HCT116 (cell line): ENCODE measurements around the gene USH1G. TPM values are rescaled to one million over a fixed set of nuclear protein-coding genes. Genes with fewer than 3 reads are reported as not detected.

Source experiments
- ATAC-seq: fragments of 200-7000 bp; cut with Tn5 transposase; 2 replicates; pipeline ENCODE4 v1.9.1; 2020; ENCODE audit warnings: mild to moderate bottlenecking, moderate library complexity
- BruUV-seq: library from RNA; stranded (reverse); fragments of 400-500 nt; replicated peaks from 2 replicates; lab custom pipeline; 2021; lab: Mats Ljungman, UMichigan
- CTCF ChIA-PET: fragments of 300-600 bp; sonication (Branson Sonifier 250); formaldehyde crosslinking; loops from one replicate; lab custom pipeline; 2021; ENCODE audit warnings: antibody characterized with exemption; lab: Charles Lee
- POLR2A ChIA-PET: fragments of 300-600, 350-600 bp; sonication (Branson Sonifier 250); formaldehyde crosslinking; loops from one replicate; lab custom pipeline; 2021; ENCODE audit warnings: antibody characterized with exemption; lab: Charles Lee
- RAD21 ChIA-PET, 2 experiments: fragments of 300-600 bp; sonication (Branson Sonifier 250); formaldehyde crosslinking; loops; one replicate each; lab custom pipeline; 2023; ENCODE audit warnings: low total read pairs in 2 of 2; ENCODE audit not compliant: uncharacterized antibody in 2 of 2, unreplicated experiment in 2 of 2, low non-redundant PET in 1 of 2; lab: Charles Lee
- DNase-seq: peaks from one replicate; pipeline ENCODE4 v3.0.0-alpha.2; 2010; ENCODE audit warnings: low read depth, low spot score
- H2AFZ ChIP-seq: fragments of 200-600 bp; shearing (Covaris generic), sonication (generic); 2 replicates; pipeline ENCODE4 v1.6.1; 2017; ENCODE audit warnings: low read depth, mixed run types, mixed read lengths, antibody characterized with exemption, low read length; ENCODE audit not compliant: poor library complexity, severe bottlenecking
- H3K27ac ChIP-seq: 2 replicates; pipeline ENCODE4 v1.5.1; 2012; ENCODE audit warnings: low read depth, low read length
- H3K27me3 ChIP-seq: fragments of 200-600 bp; sonication (generic); 2 replicates; pipeline ENCODE4 v1.6.1; 2016; ENCODE audit warnings: mixed run types, low read length, mixed read lengths; ENCODE audit not compliant: insufficient read depth
- H3K36me3 ChIP-seq, 2 experiments: fragments of 200-500 bp in 1 of 2; fragments of 200-600 bp in 1 of 2; sonication (Bioruptor generic) in 1 of 2; sonication (generic) in 1 of 2; 2 replicates each; pipeline versions ENCODE4 v1.5.1 to v1.6.1; 2014 to 2016; ENCODE audit warnings: low read length in 2 of 2, inconsistent platforms in 1 of 2, mixed read lengths in 1 of 2, mixed run types in 1 of 2; ENCODE audit not compliant: insufficient read depth in 2 of 2, control insufficient read depth in 1 of 2
- H3K4me1 ChIP-seq, 2 experiments: fragments of 200-600 bp in 1 of 2; sonication (generic) in 1 of 2; 2 replicates each; pipeline versions ENCODE4 v1.5.1 to v1.6.1; 2012 to 2017; ENCODE audit warnings: low read length in 2 of 2, inconsistent platforms in 1 of 2, mild to moderate bottlenecking in 1 of 2, mixed read lengths in 1 of 2, mixed run types in 1 of 2, moderate library complexity in 1 of 2; ENCODE audit not compliant: insufficient read depth in 2 of 2, control insufficient read depth in 1 of 2
- H3K4me2 ChIP-seq: fragments of 200-600 bp; sonication (generic); 2 replicates; pipeline ENCODE4 v1.6.1; 2017; ENCODE audit warnings: mixed run types, low read length, mixed read lengths
- H3K4me3 ChIP-seq, 2 experiments: fragments of 200-600 bp in 1 of 2; sonication (generic) in 1 of 2; replicated peaks in 1 of 2; 2 replicates each; pipeline ENCODE4 v1.5.1; 2011 to 2016; ENCODE audit warnings: low read length in 2 of 2, control low read depth in 1 of 2, low read depth in 1 of 2, mild to moderate bottlenecking in 1 of 2, mixed read lengths in 1 of 2, mixed run types in 1 of 2
- H3K79me2 ChIP-seq: fragments of 200-600 bp; sonication (generic); 2 replicates; pipeline ENCODE4 v1.6.1; 2017; ENCODE audit warnings: mild to moderate bottlenecking, mixed run types, low read length, moderate library complexity, mixed read lengths; ENCODE audit not compliant: insufficient read depth
- H3K9ac ChIP-seq: fragments of 200-600 bp; sonication (generic); 2 replicates; pipeline ENCODE4 v1.6.1; 2016; ENCODE audit warnings: low read length, mixed read lengths
- H3K9me2 ChIP-seq: fragments of 200-600 bp; sonication (generic), shearing (Covaris generic); 2 replicates; pipeline ENCODE4 v1.6.1; 2017; ENCODE audit warnings: mixed run types, mild to moderate bottlenecking, moderate library complexity; ENCODE audit not compliant: insufficient read depth
- H3K9me3 ChIP-seq, 2 experiments: fragments of 200-500 bp in 1 of 2; fragments of 200-600 bp in 1 of 2; sonication (Bioruptor generic) in 1 of 2; sonication (generic) in 1 of 2; 2 replicates each; pipeline ENCODE4 v1.6.1; 2014 to 2017; ENCODE audit warnings: low read length in 2 of 2, mixed read lengths in 2 of 2, inconsistent platforms in 1 of 2, low read depth in 1 of 2, mild to moderate bottlenecking in 1 of 2, mixed run types in 1 of 2, moderate library complexity in 1 of 2; ENCODE audit not compliant: control insufficient read depth in 1 of 2, insufficient read depth in 1 of 2
- H4K20me1 ChIP-seq: fragments of 200-600 bp; sonication (generic), shearing (Covaris generic); 2 replicates; pipeline ENCODE4 v1.6.1; 2017; ENCODE audit warnings: mixed run types, mild to moderate bottlenecking, moderate library complexity; ENCODE audit not compliant: insufficient read depth
- CBX3 ChIP-seq: IDR thresholded peaks from 2 replicates; pipeline ENCODE4 v1.6.1; 2012; ENCODE audit warnings: low read depth
- CEBPB ChIP-seq: IDR thresholded peaks from 2 replicates; pipeline ENCODE4 v1.6.1; 2012; ENCODE audit warnings: low read depth
- EZH2 ChIP-seq: fragments of 200-600 bp; sonication (generic); IDR thresholded peaks from 2 replicates; pipeline ENCODE4 v1.6.1; 2017; ENCODE audit warnings: antibody characterized with exemption, mixed run types
- EZH2phosphoT487 ChIP-seq: fragments of 200-600 bp; IDR thresholded peaks from 2 replicates; pipeline ENCODE4 v1.6.1; 2018; ENCODE audit warnings: antibody characterized with exemption, borderline replicate concordance
- FOSL1 ChIP-seq: IDR thresholded peaks from 2 replicates; pipeline ENCODE4 v1.6.1; 2012; ENCODE audit warnings: low read depth
- JUND ChIP-seq: IDR thresholded peaks from 2 replicates; pipeline ENCODE4 v1.6.1; 2012
- POLR2A ChIP-seq: IDR thresholded peaks from 2 replicates; pipeline ENCODE4 v1.7.0; 2011; ENCODE audit warnings: borderline replicate concordance; ENCODE audit not compliant: insufficient read depth, insufficient read length; ENCODE audit errors: extremely low read depth
- POLR2AphosphoS5 ChIP-seq: IDR thresholded peaks from 2 replicates; pipeline ENCODE4 v1.6.1; 2011; ENCODE audit warnings: mild to moderate bottlenecking, low read depth, low read length, moderate library complexity
- SIN3A ChIP-seq: IDR thresholded peaks from 2 replicates; pipeline ENCODE4 v1.6.1; 2012; ENCODE audit warnings: low read depth
- TCF7L2 ChIP-seq: IDR thresholded peaks from 2 replicates; pipeline ENCODE4 v1.7.0; 2011; ENCODE audit warnings: borderline replicate concordance, inconsistent platforms; ENCODE audit not compliant: insufficient read depth, insufficient read length; ENCODE audit errors: extremely low read depth
- YY1 ChIP-seq: IDR thresholded peaks from 2 replicates; pipeline ENCODE4 v1.6.1; 2011; ENCODE audit warnings: low read length, low read depth, moderate library complexity, mild to moderate bottlenecking; ENCODE audit not compliant: insufficient replicate concordance; ENCODE audit errors: extremely low read depth
- ZFX ChIP-seq: fragments of 450-650 bp; IDR thresholded peaks from 2 replicates; pipeline ENCODE4 v1.6.1; 2017
- ZNF274 ChIP-seq: fragments of 200-500 bp; sonication (Bioruptor generic); IDR thresholded peaks from 2 replicates; pipeline ENCODE4 v1.6.1; 2014; ENCODE audit warnings: mild to moderate bottlenecking, low read depth, low read length, inconsistent platforms
- intact Hi-C: fragments of 100-400 bp; cut with micrococcal nuclease; formaldehyde crosslinking; loops from 2 replicates; pipeline ENCODE4 v1.10.0; 2022
- total RNA-seq: library from RNA; stranded (reverse); gene quantifications from one replicate; pipeline ENCODE4 v1.2.1, GENCODE V29; 2021; ENCODE audit not compliant: unreplicated experiment
- TF ChIP-seq, protein P1 (sequence below), 3 experiments: fragments of 200-600 bp in 1 of 3; sonication (generic) in 1 of 3; IDR thresholded peaks in 2 of 3; conservative IDR thresholded peaks in 1 of 3; 2 replicates each; pipeline ENCODE4 v1.5.1; 2012 to 2017; ENCODE audit warnings: low read depth in 2 of 3, low read length in 2 of 3, antibody characterized with exemption in 1 of 3, borderline replicate concordance in 1 of 3, control low read depth in 1 of 3, mild to moderate bottlenecking in 1 of 3, mixed read lengths in 1 of 3, mixed run types in 1 of 3, moderate library complexity in 1 of 3; ENCODE audit not compliant: insufficient read depth in 1 of 3
- TF ChIP-seq, protein P2 (sequence below): IDR thresholded peaks from 2 replicates; pipeline ENCODE4 v1.6.1; 2012; ENCODE audit warnings: low read depth
- TF ChIP-seq, protein P3 (sequence below): IDR thresholded peaks from 2 replicates; pipeline ENCODE4 v1.6.1; 2012
- TF ChIP-seq, protein P4 (sequence below): IDR thresholded peaks from 2 replicates; pipeline ENCODE4 v1.6.1; 2012

USH1G gene
- total RNA-seq, 1 experiment from 2014 or later: 3.1 TPM

DNA sequence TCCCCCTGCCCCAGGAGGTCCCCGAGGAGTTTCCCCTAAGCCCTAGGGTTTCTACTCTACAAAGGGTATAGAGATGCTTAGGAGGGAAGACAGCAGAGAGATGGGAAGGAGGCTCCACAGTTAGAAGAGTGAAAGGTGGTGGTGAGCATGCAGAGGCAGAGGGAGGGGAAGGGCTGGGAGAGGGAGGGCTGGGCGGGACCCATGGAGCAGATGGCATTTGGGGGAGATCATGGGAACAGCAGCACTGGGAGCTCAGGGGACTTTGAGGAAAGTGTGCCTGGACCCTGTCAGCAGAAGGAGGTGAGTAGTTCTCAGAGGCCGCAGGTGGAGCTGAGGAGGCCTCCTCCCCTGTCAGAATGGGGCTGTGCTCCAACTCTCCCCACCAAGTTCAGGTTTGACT lies 12.0 kb upstream of the USH1G start (continued):
- TF ChIP-seq FOSL1 (no peak), TCF7L2 (no peak)
- TF ChIP-seq, protein P1, sequence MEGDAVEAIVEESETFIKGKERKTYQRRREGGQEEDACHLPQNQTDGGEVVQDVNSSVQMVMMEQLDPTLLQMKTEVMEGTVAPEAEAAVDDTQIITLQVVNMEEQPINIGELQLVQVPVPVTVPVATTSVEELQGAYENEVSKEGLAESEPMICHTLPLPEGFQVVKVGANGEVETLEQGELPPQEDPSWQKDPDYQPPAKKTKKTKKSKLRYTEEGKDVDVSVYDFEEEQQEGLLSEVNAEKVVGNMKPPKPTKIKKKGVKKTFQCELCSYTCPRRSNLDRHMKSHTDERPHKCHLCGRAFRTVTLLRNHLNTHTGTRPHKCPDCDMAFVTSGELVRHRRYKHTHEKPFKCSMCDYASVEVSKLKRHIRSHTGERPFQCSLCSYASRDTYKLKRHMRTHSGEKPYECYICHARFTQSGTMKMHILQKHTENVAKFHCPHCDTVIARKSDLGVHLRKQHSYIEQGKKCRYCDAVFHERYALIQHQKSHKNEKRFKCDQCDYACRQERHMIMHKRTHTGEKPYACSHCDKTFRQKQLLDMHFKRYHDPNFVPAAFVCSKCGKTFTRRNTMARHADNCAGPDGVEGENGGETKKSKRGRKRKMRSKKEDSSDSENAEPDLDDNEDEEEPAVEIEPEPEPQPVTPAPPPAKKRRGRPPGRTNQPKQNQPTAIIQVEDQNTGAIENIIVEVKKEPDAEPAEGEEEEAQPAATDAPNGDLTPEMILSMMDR (IDR thresholded peaks at IDR 0.05 in 2 of 3, conservative IDR thresholded peaks at IDR 0.05 in 1 of 3; ENCODE audit: borderline replicate concordance in 1 of 3, insufficient read depth in 1 of 3, low read depth in 2 of 3, low read length in 2 of 3): no peak

DNA sequence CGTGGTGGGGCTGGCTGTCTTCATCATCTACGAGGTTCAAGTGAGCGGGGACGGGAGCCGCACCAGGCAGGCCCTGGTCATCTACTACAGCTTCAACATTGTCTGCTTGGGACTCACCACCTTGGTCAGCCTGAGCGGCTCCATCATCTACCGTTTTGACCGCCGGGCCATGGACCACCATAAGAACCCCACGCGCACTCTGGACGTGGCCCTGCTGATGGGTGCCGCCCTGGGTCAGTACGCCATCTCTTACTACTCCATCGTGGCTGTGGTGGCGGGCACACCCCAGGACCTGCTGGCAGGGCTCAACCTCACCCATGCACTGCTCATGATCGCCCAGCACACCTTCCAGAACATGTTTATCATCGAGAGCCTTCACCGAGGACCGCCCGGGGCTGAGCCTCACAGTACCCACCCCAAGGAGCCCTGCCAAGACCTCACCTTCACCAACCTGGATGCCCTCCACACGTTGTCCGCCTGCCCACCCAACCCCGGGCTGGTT lies 7.5 kb upstream of the USH1G start:
- H3K27ac ChIP-seq: no peak overlapping the region
- BruUV-seq: no TSS peak
- H4K20me1 ChIP-seq: no peaks in the 10 kb centered on the region
- H3K79me2 ChIP-seq: no peaks in the 10 kb centered on the region
- peaks cover 4 to 29% of the 10 kb centered on the region in 2 experiments; a peak in 3 of 4 replicates for H3K4me1 ChIP-seq
- ATAC-seq (no peak), DNase-seq (no peak)
- H3K9me3 ChIP-seq: no peaks in the 10 kb centered on the region
- H3K4me2 ChIP-seq: peak overlapping the region; percentile 29; the same call in 1 of the 2 replicates
- no peaks in the 10 kb centered on the region for H3K36me3 ChIP-seq
- ChIA-PET POLR2A (no interaction called here), CTCF (no interaction called here), RAD21 (no interaction called here)
- H3K27me3 ChIP-seq: no peaks in the 10 kb centered on the region; the same call in 1 of the 2 replicates
- no peak overlapping the region for H3K4me3 ChIP-seq
- no peak overlapping the region for H2AFZ ChIP-seq
- intact Hi-C loops: no loop called here
- H3K9me2 ChIP-seq: no peaks in the 10 kb centered on the region
- H3K9ac ChIP-seq: no peak overlapping the region
- TF ChIP-seq CBX3 (no peak), POLR2AphosphoS5 (no peak), EZH2phosphoT487 (no peak), EZH2 (no peak), ZFX (no peak), TCF7L2 (no peak), FOSL1 (no peak), SIN3A (no peak), CEBPB (no peak), JUND (no peak), YY1 (no peak), ZNF274 (no peak), POLR2A (no peak)
- TF ChIP-seq, protein P2, sequence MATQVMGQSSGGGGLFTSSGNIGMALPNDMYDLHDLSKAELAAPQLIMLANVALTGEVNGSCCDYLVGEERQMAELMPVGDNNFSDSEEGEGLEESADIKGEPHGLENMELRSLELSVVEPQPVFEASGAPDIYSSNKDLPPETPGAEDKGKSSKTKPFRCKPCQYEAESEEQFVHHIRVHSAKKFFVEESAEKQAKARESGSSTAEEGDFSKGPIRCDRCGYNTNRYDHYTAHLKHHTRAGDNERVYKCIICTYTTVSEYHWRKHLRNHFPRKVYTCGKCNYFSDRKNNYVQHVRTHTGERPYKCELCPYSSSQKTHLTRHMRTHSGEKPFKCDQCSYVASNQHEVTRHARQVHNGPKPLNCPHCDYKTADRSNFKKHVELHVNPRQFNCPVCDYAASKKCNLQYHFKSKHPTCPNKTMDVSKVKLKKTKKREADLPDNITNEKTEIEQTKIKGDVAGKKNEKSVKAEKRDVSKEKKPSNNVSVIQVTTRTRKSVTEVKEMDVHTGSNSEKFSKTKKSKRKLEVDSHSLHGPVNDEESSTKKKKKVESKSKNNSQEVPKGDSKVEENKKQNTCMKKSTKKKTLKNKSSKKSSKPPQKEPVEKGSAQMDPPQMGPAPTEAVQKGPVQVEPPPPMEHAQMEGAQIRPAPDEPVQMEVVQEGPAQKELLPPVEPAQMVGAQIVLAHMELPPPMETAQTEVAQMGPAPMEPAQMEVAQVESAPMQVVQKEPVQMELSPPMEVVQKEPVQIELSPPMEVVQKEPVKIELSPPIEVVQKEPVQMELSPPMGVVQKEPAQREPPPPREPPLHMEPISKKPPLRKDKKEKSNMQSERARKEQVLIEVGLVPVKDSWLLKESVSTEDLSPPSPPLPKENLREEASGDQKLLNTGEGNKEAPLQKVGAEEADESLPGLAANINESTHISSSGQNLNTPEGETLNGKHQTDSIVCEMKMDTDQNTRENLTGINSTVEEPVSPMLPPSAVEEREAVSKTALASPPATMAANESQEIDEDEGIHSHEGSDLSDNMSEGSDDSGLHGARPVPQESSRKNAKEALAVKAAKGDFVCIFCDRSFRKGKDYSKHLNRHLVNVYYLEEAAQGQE: no peak
- TF ChIP-seq, protein P1 (IDR thresholded peaks at IDR 0.05 in 2 of 3, conservative IDR thresholded peaks at IDR 0.05 in 1 of 3; ENCODE audit: borderline replicate concordance in 1 of 3, insufficient read depth in 1 of 3, low read depth in 2 of 3, low read length in 2 of 3): no peak
- TF ChIP-seq, protein P3, sequence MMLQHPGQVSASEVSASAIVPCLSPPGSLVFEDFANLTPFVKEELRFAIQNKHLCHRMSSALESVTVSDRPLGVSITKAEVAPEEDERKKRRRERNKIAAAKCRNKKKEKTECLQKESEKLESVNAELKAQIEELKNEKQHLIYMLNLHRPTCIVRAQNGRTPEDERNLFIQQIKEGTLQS: no peak
- TF ChIP-seq, protein P4, sequence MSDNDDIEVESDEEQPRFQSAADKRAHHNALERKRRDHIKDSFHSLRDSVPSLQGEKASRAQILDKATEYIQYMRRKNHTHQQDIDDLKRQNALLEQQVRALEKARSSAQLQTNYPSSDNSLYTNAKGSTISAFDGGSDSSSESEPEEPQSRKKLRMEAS: no peak
